HL-60/S4 (cell line): ENCODE data around the gene GSTM2.
"Not testable (repeated sequence)": the region's sequence is repeated elsewhere in the genome, so short reads cannot be mapped to it uniquely, and the experiment has no call there.

ENCODE experiments used
- in situ Hi-C: fragments of 300-500 bp; cut with MboI; formaldehyde crosslinking; loops from 2 replicates; pipeline ENCODE4 v1.14.3; 2022; ENCODE audit warnings: low sequenced_read_pairs

The GSTM2 gene

GRCh38 chr1:109669949-109670302 lies 2.1 kb downstream of the GSTM2 start:
- in situ Hi-C loops = not testable (repeated sequence)

GRCh38 chr1:109671067-109671466 lies 3.2 kb downstream of the GSTM2 start:
- in situ Hi-C loops = no loop called here

- in situ Hi-C loops = not testable (repeated sequence)
These were observed 6.0 kb downstream of the GSTM2 start for GRCh38 chr1:109673861-109674260.

GRCh38 chr1:109676683-109677381 lies 9.0 kb downstream of the GSTM2 start:
- in situ Hi-C loops = not testable (repeated sequence)

- in situ Hi-C loops = no loop called here
These were observed 9.6 kb downstream of the GSTM2 start for GRCh38 chr1:109677459-109677858.

- in situ Hi-C loops = not testable (repeated sequence)
These were observed 10.8 kb downstream of the GSTM2 start for GRCh38 chr1:109678637-109679036.

- in situ Hi-C loops = not testable (repeated sequence)
These were observed 16.9 kb downstream of the GSTM2 start for GRCh38 chr1:109684777-109685176.

GRCh38 chr1:109685399-109685798 lies 17.5 kb downstream of the GSTM2 start:
- in situ Hi-C loops = not testable (repeated sequence)

- in situ Hi-C loops = not testable (repeated sequence)
These were observed 18.0 kb downstream of the GSTM2 start for GRCh38 chr1:109685890-109686289.

GRCh38 chr1:109687109-109687508 lies 19.3 kb downstream of the GSTM2 start:
- in situ Hi-C loops = not testable (repeated sequence)

GRCh38 chr1:109687641-109688499 lies 20.0 kb downstream of the GSTM2 start, which contains the start of gene GSTM1:
Gene GSTM1 (plus strand): TSS chr1:109687817. CDS start chr1:109687874, 57 bp downstream.
- in situ Hi-C loops = no loop called here

GRCh38 chr1:109689844-109690405 lies 22.1 kb downstream of the GSTM2 start:
- in situ Hi-C loops = no loop called here

- in situ Hi-C loops = no loop called here
These were observed 23.9 kb downstream of the GSTM2 start for GRCh38 chr1:109691759-109692158.

- in situ Hi-C loops = not testable (repeated sequence)
These were observed 26.5 kb downstream of the GSTM2 start for GRCh38 chr1:109694400-109694799.

- in situ Hi-C loops = not testable (repeated sequence)
These were observed 27.3 kb downstream of the GSTM2 start for GRCh38 chr1:109695138-109695537.

- in situ Hi-C loops = no loop called here
These were observed 29.2 kb downstream of the GSTM2 start for GRCh38 chr1:109697066-109697465.

- in situ Hi-C loops = not testable (repeated sequence)
These were observed 30.0 kb downstream of the GSTM2 start for GRCh38 chr1:109697861-109698260.

GRCh38 chr1:109702940-109703339 lies 35.1 kb downstream of the GSTM2 start:
- in situ Hi-C loops = not testable (repeated sequence)

GRCh38 chr1:109704173-109704572 lies 36.3 kb downstream of the GSTM2 start:
- in situ Hi-C loops = no loop called here

- in situ Hi-C loops = no loop called here
These were observed 37.6 kb downstream of the GSTM2 start for GRCh38 chr1:109705411-109705810.

GRCh38 chr1:109708949-109709348 lies 41.1 kb downstream of the GSTM2 start:
- in situ Hi-C loops = not testable (repeated sequence)

- in situ Hi-C loops = not testable (repeated sequence)
These were observed 42.0 kb downstream of the GSTM2 start for GRCh38 chr1:109709822-109710221.
